Activated CD8-positive, alpha-beta T cell treated with anti-CD3 and anti-CD28 coated beads for 36 hours (primary cell): ENCODE measurements around the gene SLC45A3. TPM values are rescaled to one million over a fixed set of nuclear protein-coding genes. Genes with fewer than 3 reads are reported as not detected.

Experiments
- ATAC-seq: fragments of 200-7000 bp; cut with Tn5 transposase; one replicate; pipeline ENCODE4 v1.10.0; 2021; ENCODE audit warnings: mild to moderate bottlenecking, moderate library complexity
- CTCF ChIA-PET: fragments of 350-600 bp; sonication (Branson Sonifier 250); formaldehyde crosslinking; loops from one replicate; lab custom pipeline; 2021; ENCODE audit warnings: antibody characterized with exemption; lab: Charles Lee
- POLR2A ChIA-PET: fragments of 350-600 bp; sonication (Branson Sonifier 250); formaldehyde crosslinking; loops from one replicate; lab custom pipeline; 2021; ENCODE audit warnings: antibody characterized with exemption; lab: Charles Lee
- DNase-seq: peaks from one replicate; pipeline ENCODE4 v3.0.0-alpha.2; 2020
- H3K27ac Mint-ChIP-seq: one replicate; pipeline ENCODE4 v1.8.0; 2021; ENCODE audit warnings: mild to moderate bottlenecking, mixed read lengths
- H3K27me3 Mint-ChIP-seq: one replicate; pipeline ENCODE4 v1.8.0; 2021; ENCODE audit warnings: mixed read lengths
- H3K36me3 Mint-ChIP-seq: one replicate; pipeline ENCODE4 v1.8.0; 2021; ENCODE audit warnings: low read depth, mixed read lengths
- H3K4me1 Mint-ChIP-seq: one replicate; pipeline ENCODE4 v1.8.0; 2021; ENCODE audit warnings: low read depth, mixed read lengths
- H3K4me3 Mint-ChIP-seq: one replicate; pipeline ENCODE4 v1.8.0; 2021; ENCODE audit warnings: mild to moderate bottlenecking, moderate library complexity, mixed read lengths
- H3K9me3 Mint-ChIP-seq: one replicate; pipeline ENCODE4 v1.8.0; 2021; ENCODE audit warnings: mixed read lengths
- intact Hi-C: fragments of 100-400 bp; cut with micrococcal nuclease; formaldehyde crosslinking; loops from one replicate; pipeline ENCODE4 v1.10.0; 2022
- total RNA-seq, 2 experiments: library from RNA; stranded (reverse); gene quantifications; one replicate each; pipeline ENCODE4 v1.2.3, GENCODE V29; 2021
- TF ChIP-seq, protein P1 (sequence below): fragments of 200-600 bp; IDR thresholded peaks from one replicate; pipeline ENCODE4 v1.8.0; 2022; ENCODE audit warnings: antibody characterized with exemption, mild to moderate bottlenecking

Gene SLC45A3
- total RNA-seq, 2 experiments from 2014 or later = 0.38 to 0.65 TPM

DNA sequence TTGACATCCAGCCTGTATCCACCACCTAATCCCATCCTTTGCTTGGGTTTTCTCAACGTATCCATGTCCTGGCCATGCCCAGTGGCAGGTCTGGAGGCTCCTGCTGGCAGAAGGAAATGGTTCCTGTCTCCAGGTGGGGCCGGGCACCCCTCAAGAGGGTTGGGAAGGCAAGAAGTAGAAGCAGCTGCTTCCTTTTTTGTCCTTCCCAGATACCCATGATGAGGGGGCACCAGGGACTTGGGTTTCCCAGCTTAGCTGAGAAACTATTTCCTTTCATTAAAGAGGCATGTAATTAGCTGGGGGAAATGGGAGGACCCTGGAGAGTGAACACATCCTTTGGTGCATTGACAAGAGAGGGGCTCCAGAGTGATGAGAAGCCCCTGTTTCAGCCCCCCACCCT, 21.1 kb upstream of the SLC45A3 start:
- Mint-ChIP-seq H3K4me1 (no peaks in the 10 kb centered on the region), H3K4me3 (no peak overlapping the region), H3K9me3 (no peaks in the 10 kb centered on the region), H3K36me3 (no peaks in the 10 kb centered on the region), H3K27me3 (peaks cover 3% of the 10 kb centered on the region), H3K27ac (no peak overlapping the region)
- CTCF ChIA-PET = interaction anchor here (1.1 to 2.8 kb wide), 4 partner anchors 8 to 276 kb away, joined by 3 to 13 read pairs (median 4); no protein-coding TSS in a partner anchor
- TF ChIP-seq, protein P1, sequence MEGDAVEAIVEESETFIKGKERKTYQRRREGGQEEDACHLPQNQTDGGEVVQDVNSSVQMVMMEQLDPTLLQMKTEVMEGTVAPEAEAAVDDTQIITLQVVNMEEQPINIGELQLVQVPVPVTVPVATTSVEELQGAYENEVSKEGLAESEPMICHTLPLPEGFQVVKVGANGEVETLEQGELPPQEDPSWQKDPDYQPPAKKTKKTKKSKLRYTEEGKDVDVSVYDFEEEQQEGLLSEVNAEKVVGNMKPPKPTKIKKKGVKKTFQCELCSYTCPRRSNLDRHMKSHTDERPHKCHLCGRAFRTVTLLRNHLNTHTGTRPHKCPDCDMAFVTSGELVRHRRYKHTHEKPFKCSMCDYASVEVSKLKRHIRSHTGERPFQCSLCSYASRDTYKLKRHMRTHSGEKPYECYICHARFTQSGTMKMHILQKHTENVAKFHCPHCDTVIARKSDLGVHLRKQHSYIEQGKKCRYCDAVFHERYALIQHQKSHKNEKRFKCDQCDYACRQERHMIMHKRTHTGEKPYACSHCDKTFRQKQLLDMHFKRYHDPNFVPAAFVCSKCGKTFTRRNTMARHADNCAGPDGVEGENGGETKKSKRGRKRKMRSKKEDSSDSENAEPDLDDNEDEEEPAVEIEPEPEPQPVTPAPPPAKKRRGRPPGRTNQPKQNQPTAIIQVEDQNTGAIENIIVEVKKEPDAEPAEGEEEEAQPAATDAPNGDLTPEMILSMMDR = no peak
- intact Hi-C loops = no loop called here
- POLR2A ChIA-PET = interaction anchor here (1.5 kb wide), 1 partner anchor 12 kb away, joined by 3 read pairs; no protein-coding TSS in a partner anchor
- DNase-seq = no peak
- ATAC-seq = no peak

DNA sequence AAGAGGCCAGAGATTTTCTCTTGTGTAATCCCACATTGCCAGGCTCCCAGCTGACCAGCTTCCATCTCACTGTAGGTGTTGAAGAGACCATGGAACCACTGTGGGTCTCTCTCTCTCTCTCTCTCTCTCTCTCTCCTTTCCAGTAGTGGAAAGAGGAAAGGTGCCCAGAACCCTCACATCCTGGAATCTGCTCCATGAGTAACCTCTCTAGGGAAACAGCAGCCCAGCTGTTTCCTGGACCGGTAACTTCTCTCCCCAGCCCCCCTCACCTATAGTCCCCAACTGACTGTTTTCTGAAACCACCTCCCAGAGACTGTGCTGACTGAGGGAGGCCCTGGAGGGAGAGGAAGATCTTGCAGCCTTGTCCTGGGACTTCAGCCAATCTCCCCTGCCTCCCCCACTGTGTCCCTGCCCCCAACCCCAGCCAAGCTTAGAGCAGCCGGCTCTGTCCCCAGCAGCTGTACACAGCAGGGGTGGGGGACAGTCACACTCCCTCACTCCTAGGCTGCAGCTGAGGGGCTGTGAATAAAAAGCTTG, 20.6 kb upstream of the SLC45A3 start:
- no peak for DNase-seq
- Mint-ChIP-seq H3K9me3 (no peaks in the 10 kb centered on the region), H3K4me3 (no peak overlapping the region), H3K27me3 (peaks cover 3% of the 10 kb centered on the region), H3K4me1 (no peaks in the 10 kb centered on the region), H3K27ac (no peak overlapping the region), H3K36me3 (no peaks in the 10 kb centered on the region)
- no peak for ATAC-seq
- POLR2A ChIA-PET = interaction anchor here (1.2 to 1.5 kb wide), 2 partner anchors 9 to 12 kb away, joined by 3 to 5 read pairs; no protein-coding TSS in a partner anchor
- CTCF ChIA-PET = interaction anchor here (1.1 to 2.8 kb wide), 4 partner anchors 8 to 276 kb away, joined by 3 to 13 read pairs (median 4); no protein-coding TSS in a partner anchor
- intact Hi-C loops = no loop called here
- TF ChIP-seq, protein P1 = no peak

DNA sequence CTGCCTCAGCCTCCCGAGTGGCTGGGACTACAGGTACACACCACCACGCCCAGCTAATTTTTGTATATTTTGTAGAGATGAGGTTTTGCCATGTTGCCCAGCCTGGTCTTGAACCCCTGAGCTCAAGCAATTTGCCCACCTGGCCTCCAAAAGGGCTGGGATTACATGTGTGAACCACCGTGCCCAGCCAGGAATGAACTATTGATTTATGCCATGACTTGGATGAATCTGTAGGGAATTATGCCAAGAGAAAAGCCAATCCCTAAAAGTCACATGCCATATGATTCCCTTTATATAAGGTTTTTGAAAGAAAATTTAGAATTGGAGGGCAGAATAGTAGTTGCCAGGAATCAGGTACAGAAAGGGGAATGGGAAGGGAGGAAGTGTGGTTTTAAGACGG, 19.1 kb upstream of the SLC45A3 start:
- no peaks in the 10 kb centered on the region for H3K4me1 Mint-ChIP-seq
- no peaks in the 10 kb centered on the region for H3K9me3 Mint-ChIP-seq
- no peak overlapping the region for H3K27ac Mint-ChIP-seq
- TF ChIP-seq, protein P1 = no peak
- POLR2A ChIA-PET = interaction anchor here (1.2 kb wide), 1 partner anchor 11 kb away, joined by 5 read pairs; no protein-coding TSS in a partner anchor
- no peak overlapping the region for H3K4me3 Mint-ChIP-seq
- CTCF ChIA-PET = interaction anchor here (0.9 to 2.9 kb wide), 4 partner anchors 12 to 40 kb away, joined by 3 to 9 read pairs (median 4); no protein-coding TSS in a partner anchor
- intact Hi-C loops = no loop called here
- H3K36me3 Mint-ChIP-seq = no peaks in the 10 kb centered on the region
- DNase-seq (no peak), ATAC-seq (no peak)
- H3K27me3 Mint-ChIP-seq = peaks cover 3% of the 10 kb centered on the region

DNA sequence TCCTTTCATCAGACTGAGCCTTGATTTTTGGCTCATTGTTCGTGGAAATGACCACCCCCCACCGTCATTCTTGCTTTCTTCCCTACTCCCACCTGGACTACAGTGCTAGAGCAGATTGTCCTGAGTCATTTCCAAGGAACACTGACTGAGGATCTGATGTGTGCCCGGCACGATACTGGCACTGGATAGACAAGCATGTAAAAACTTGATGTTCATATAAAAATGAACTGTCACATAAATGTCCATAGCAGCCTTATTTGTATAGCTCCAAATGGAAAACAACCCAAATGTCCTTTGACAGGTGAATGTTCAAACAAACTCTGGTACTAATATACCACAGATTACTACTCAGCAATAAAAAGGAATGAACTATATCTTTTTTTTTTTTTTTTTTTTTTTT, 18.6 kb upstream of the SLC45A3 start:
- Mint-ChIP-seq H3K27me3 (peaks cover 3% of the 10 kb centered on the region), H3K27ac (no peak overlapping the region), H3K4me1 (no peaks in the 10 kb centered on the region), H3K9me3 (no peaks in the 10 kb centered on the region), H3K36me3 (no peaks in the 10 kb centered on the region), H3K4me3 (no peak overlapping the region)
- POLR2A ChIA-PET = interaction anchor here (2.1 kb wide), 1 partner anchor 66 kb away, joined by 5 read pairs; no protein-coding TSS in a partner anchor
- no peak for ATAC-seq
- intact Hi-C loops = no loop called here
- TF ChIP-seq, protein P1 = no peak
- no peak for DNase-seq
- CTCF ChIA-PET = interaction anchor here (0.9 to 2.9 kb wide), 4 partner anchors 11 to 40 kb away, joined by 3 to 9 read pairs (median 4); no protein-coding TSS in a partner anchor

DNA sequence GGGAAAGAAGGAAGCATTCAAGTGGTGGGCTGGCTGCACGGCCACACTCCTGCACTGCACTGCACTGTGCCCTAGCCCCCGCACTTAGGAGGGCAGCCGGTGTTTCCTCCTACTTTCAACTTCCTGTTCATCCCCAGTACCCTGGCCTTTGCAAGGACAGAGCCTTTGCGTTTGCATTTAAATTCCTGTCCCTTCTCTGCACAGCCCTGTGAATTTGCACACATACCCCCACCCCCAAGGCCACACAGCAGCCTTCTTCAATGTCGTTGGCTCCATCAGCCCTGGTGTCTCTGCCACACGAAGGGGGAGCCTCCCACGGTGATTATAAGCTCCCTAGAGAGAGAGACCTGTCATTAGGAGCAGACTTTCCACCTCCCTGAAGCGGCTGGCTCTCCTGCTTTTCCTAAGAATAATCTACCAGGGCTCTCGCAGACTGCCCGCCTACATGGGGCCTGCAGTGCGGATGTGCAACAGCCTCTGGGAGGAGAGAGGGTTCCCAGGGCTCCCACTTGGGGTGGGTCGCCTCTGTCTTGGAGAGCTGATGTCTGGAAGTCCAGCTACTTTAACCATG, 13.2 kb upstream of the SLC45A3 start:
- H3K4me1 Mint-ChIP-seq = no peaks in the 10 kb centered on the region
- no peaks in the 10 kb centered on the region for H3K9me3 Mint-ChIP-seq
- TF ChIP-seq, protein P1 = no peak
- POLR2A ChIA-PET = interaction anchor here (0.6 to 0.9 kb wide), 3 partner anchors 13 to 36 kb away, joined by 3 to 5 read pairs (median 4); partner anchors contain the start of gene SLC45A3
- no peaks in the 10 kb centered on the region for H3K36me3 Mint-ChIP-seq
- DNase-seq (no peak), ATAC-seq (no peak)
- H3K27ac Mint-ChIP-seq = no peak overlapping the region
- intact Hi-C loops = no loop called here
- H3K4me3 Mint-ChIP-seq = no peak overlapping the region
- CTCF ChIA-PET = interaction anchor here (1.1 to 1.6 kb wide), 3 partner anchors 18 to 284 kb away, joined by 3 to 6 read pairs (median 5); no protein-coding TSS in a partner anchor
- H3K27me3 Mint-ChIP-seq = peaks cover 13% of the 10 kb centered on the region
